ENCODE data around the gene POLK. TPM values are rescaled to one million over a fixed set of nuclear protein-coding genes. Genes with fewer than 3 reads are reported as not detected.
"Not testable (repeated sequence)": the region's sequence is repeated elsewhere in the genome, so short reads cannot be mapped to it uniquely, and the experiment has no call there.

POLK gene
- total RNA-seq, 1 experiment from 2014 or later = 36.5 TPM

DNA sequence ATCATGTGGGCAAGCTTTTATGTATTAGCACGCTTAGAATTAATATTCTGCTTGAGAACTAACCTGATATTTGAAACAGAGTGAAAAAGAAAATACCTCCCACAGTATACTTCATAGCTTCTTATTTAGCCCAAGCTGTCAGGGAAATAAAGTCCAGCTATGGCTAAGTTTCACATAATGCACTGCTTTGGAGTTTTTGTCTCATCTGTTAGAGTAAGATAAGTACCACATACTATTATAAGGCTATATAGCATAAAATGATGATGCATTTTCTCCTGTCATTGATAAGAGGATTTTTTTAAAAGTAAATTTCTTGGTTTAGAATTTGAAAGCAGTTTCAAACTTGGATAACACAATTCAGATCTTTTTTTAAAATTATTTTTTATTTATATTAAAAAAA, 97.2 kb downstream of the POLK start:
- DNase-seq (ENCODE audit: low read depth) = no peak

DNA sequence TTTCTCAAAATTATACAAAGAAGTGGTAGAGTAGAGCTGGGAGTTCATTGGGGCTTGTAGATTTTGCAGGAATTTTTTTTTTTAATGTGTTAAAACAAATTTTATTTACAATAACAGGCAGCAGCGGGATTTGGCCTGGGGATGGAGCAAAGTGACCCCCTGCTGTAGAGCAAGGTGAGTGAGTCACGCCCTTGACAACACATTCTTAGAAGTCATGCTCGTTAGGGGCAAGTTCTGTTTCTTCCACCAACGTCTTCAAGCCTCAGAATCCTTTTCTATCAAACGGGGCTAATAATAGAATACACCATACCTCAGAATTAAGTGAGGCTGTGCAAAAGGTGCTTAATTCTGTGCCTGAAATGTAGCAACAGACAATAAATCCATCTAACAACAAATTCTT, 98.5 kb downstream of the POLK start:
- no peak for DNase-seq (ENCODE audit: low read depth)

DNA sequence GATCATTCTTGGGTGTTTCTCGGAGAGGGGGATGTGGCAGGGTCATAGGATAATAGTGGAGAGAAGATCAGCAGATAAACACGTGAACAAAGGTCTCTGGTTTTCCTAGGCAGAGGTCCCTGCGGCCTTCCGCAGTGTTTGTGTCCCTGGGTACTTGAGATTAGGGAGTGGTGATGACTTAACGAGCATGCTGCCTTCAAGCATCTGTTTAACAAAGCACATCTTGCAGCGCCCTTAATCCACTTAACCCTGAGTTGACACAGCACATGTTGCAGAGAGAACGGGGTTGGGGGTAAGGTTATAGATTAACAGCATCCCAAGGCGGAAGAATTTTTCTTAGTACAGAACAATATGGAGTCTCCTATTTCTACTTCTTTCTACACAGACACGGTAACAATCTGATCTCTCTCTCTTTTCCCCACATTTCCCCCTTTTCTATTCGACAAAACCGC, 99.2 kb downstream of the POLK start:
- not testable (repeated sequence) for DNase-seq (ENCODE audit: low read depth)

DNA sequence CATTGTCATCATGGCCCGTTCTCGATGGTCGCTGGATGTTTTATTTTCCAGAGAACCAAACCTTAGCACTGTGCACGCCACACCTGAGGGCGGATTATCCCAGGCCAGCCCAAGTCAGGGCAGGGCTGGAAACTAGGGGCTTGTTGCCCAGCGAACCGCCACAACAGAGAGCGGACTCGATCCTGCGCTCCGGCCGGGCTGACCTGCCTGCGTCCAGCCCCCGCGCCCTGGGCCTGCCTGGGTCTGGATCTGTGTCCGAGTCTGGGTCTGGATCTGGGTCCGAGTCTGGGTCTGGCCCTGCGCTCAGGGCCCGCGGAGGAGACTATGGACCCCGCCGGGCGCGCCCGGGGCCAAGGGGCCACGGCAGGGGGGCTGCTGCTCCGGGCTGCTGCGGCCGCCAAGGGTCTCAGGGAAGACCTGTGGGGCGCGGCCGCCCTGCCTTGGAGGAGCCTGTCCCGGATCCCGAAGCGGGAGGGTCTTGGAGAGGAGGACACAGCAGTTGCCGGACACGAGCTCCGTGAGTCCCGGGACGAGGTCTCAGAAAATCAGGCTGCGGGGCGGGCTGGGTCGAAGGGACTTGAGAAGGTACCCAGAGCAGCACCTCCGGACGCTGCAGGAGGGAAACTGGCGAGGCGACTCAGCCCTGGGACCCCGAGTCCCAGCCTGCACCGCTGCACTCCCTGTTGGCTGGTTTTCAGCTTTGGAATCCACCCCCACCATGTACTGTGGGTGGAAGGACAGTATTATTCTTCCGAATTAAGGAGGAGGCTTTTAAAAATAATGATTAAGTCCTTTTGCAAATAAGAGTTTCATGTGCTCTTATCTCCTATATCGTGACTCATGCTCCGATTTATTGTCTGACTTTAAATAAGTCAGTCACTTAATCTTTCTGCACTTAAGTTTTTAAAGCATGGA, 99.9 kb downstream of the POLK start, which contains the start of gene ANKDD1B:
ANKDD1B (plus strand) TSS at position 143 of the 915 bp plus-strand sequence; CDS start at position 325, 182 bp downstream.
- DNase-seq (ENCODE audit: low read depth) = peak; percentile 34

DNA sequence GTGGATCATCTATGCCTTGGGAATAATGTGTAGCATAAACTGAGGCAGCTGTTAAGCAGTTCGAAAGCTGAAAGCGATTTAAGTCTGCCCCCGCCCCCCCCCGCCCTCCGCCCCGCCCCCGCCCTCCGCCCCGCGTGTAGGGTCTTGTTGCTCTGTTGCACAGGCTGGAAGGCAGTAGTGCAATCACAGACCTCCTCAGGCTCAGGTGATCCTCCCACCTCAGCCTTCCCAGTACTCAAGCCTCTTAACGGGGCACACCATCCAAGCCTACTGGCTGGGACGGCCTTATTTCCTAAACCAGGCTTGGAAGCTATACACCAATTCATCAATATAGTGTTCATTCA, 100.5 kb downstream of the POLK start:
- DNase-seq (ENCODE audit: low read depth) = no peak

DNA sequence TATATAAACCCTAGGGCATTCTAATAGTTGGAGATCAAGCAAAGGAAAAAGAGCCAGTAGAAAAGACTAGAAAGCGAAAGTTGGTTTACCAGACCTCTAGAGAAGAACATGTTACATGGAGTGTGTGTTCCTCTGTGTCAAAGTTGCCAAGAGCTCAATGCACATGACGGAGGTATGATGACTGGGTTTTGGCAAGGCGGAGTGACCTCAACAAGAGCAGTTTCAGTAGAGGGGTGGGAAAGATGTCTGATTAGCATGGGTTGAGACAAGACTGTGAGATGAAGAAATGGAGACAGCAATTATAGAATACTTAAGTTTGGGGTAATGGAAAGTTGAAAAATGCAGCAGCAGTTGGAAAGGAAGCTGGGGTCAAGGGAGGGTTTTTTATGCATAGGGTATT, 101.2 kb downstream of the POLK start:
- no peak for DNase-seq (ENCODE audit: low read depth)

DNA sequence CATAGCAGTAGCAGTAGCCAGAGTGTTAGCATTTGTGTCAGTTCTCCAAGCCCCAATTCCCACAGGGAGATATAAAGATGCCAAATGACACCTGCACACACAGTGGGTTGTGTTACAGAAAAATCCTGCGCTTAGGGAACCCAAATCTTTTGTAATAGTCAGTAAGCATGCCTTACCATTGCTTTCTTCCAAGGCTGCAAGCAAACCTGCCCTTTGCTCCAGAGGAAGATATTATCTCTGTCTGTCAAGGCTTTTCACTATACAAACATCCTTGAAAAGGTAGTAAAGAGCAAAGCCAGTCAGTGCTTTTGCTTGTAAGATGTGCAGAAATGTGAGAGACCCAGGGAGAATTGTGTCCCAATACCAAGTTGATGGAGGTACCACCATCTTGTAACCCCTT, 102.5 kb downstream of the POLK start:
- DNase-seq (ENCODE audit: low read depth) = no peak

DNA sequence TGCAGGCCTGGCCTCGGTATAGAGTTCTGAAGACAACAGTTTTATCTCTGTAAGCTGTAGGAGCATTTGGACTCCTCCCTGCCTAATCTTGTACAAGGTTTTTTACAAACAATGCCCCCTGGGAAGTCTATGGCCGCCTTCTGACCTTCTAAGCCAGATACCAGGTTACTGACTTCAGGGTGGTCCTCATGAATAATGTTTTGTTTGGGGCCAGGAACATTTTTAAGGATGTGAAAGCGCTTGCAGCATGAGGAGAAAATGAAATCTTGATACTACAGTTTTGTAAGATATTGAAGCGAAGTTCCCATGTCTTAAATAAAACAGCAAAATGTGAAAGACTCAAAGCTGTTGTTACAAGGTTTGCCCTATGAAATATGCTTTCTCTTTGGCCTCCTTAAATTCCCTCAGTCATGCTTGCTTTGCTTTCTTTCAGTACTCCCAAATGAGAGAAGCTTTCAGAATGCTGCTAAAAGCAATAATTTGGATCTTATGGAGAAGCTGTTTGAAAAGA, 104.7 kb downstream of the POLK start:
- no peak for DNase-seq (ENCODE audit: low read depth)

DNA sequence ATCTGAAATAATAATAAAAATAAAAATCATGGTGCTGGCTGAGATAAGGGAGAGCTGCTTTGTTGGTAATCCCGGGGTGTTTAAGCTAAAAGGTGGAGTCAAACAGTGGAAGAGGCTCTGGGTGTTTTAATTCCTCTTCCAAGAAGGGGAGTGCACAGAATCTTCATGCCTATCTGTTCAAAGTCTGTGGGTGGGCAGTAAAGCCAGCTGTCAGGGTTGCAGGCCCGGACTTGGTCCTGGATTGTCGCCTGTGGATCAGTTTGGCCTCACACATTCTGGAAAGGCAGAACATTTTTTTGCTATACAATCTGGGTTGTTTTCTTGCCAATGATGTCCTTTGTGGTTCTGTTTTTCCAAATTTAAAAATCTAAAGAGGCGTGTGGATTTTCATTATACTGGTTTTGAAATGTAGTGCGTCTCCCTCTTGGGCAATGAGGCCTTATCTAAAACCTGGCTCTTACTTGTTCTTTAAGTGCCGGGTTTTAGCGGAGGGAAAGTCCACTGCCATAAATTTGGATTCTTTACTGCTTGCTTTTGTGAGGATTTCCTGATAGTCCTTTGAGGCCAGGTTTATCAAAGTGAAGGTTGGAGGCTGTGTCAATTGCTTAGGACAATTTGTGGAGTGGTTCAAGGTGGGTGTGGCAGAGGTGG, 105.4 kb downstream of the POLK start:
- no peak for DNase-seq (ENCODE audit: low read depth)

DNA sequence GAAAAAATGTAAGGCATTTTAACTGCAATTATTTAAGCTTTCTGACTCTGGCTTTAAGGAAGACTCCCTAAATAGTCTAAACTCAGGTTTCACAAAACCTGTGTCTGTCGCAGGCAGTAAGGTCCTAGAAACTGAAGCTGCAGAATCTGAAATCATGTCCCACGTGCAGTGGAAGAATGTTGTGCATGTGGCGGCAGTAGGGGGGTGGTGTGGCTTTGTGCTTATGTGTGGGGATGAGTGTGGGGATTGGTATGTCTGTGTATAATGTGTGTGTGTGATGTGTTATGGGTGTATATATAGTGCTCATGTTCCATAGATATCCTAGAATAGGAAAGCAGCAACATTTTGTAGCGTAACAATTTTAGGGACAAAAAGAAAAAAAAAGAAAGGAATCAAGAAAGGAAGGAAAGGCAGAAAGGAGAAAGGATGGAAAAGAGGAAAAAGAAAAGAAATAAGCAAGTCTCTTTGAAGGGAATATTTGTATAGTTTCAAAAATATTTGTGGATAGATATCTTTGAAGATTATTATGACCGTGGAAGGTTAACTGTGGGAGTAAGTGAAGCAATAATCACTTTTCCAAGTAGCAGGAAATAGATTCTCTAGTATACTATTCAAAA, 106.2 kb downstream of the POLK start:
- no peak for DNase-seq (ENCODE audit: low read depth)

DNA sequence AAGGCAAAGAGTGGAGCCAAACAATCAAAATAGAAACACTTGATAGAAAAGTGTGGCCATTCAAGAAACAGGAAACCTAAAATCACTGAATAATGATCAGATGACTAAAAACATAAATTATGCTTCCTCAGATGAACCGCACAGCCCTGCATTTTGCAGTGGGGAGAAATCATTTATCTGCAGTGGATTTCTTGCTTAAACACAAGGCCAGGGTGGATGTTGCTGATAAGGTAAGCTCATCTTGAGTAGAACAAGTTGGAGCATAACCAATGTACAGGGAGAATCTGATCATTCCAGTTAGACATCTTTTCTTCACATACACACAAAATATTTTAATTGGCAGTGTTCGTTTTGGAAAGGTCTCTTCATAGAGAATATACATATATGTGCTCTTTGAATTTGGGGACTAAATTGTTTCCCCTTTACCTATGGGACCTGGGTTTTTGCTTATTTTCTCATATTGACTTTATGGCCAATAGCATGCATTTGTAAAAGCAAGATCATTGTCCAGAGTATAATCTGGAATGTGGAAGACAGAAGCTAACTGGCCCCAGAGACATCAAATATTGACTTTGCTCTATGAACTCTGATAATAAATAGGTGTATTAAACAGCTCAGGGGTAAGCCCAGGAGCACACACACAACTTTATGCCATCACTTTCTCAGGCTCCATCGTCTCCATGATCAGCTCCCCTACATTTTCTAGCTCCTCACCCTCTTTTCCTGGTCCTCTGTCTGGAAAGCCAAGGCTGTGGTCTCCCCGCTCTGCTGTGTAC, 108.7 kb downstream of the POLK start:
- no peak for DNase-seq (ENCODE audit: low read depth)

DNA sequence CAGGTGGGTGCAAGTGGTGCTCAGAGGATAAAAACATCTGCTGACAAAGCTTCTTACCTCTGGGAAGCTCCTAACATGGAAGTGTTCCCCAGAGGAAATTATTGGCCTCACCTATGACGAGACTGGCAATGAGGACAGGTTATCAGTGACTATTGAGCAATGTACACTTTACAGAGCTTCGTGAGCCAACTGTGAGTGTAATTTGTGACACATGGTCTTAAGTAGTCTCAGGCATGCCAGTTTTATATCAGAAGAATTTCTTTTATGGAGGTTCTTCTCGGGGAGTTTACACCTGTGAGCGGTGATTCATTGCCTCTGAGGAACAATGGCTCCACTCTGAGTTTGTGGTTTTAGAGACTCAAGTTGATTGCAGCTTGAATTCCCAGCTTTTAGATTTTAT, 110.9 kb downstream of the POLK start:
- DNase-seq (ENCODE audit: low read depth) = no peak

DNA sequence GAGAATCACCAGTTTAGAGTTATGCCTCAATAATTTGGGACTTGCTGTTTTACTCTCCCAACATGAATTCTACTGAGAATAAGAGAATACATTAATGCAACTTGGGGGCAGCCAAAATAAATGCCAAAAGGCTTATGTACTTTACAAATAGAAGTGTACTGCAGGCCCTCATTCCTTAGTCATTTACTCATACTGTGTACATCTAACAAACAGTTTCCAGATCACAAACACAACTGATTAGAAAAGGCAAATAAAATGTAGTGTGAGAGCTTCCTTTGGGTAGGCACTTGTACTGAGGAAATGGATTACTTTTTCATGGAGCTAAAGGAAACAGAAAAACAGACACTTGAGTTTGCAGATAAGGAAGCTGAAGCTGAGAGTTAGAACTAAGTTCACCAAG, 112.2 kb downstream of the POLK start:
- no peak for DNase-seq (ENCODE audit: low read depth)

DNA sequence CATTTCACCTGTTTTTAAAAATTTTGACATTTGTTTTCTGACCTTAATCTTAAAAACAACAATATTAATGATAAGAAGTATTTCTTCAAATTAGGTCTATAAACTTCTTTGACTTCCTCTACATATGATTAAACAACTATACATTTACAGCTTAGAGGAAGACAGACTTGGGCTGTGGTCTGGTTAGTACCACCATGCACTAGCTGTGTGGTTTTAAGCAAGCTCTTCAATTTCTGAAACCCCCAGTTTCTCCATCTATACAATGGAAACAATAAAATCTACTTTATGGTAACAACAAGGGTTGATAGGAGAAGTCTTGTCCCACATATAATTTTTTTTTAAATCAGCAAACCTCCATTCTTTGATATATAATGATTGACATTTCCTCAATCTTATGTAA, 115.3 kb downstream of the POLK start:
- no peak for DNase-seq (ENCODE audit: low read depth)

DNA sequence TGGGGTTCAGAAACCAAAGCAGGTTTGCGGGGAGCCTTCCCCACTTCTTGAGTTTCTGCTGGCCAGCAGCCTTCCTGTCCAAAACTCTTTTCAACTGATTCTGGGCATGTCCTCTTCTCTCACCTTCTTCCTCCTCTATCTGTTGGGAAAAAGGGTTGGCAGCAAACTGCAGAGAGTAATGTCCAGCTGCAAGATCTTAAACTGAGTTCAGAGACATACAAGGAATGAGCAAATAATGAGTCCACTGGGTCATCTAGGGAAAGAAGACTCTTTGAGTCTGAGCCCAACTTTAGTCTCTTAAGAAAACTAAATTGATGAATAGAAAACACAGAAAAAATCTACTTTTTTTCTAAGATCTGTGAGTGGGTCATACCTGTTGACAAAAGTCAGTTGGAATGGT, 116.1 kb downstream of the POLK start:
- DNase-seq (ENCODE audit: low read depth) = no peak

DNA sequence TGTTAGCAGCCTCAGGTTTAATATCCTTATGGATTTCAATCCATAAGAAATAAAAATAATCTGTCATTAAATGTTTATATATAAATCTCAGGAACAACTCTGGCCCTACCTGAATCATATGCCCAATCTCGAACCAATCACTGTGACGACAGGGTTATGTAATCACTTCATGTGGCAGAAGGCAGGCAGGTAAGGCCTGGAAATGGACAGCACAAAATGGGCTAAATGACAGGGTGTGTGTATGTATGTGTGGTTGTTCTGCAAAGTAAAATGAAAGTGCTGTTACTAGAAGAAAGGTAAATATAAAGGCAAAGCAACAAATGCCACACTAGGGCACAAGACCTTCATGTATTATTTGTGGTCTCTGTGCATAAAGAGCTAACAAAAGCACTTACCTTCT, 119.2 kb downstream of the POLK start:
- no peak for DNase-seq (ENCODE audit: low read depth)

DNA sequence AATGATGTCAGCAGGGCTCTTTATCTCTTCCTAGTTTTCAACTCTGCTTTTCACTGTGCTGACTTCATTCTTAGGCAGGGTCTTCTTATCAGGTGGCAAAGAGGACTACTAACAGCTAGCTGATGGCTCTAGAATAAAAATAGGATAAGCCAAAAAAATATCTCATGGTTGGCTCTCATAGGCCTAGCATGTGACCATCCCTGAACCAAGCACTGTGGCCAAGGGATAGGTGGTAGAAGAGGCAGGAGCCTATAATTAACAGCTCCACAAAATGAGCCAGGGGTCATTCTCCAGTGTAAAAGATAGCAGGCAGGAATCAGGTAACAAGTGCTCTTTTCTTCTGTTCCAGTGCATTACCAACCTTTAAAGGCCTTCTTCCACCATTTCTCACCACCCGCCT, 120.6 kb downstream of the POLK start:
- DNase-seq (ENCODE audit: low read depth) = no peak

DNA sequence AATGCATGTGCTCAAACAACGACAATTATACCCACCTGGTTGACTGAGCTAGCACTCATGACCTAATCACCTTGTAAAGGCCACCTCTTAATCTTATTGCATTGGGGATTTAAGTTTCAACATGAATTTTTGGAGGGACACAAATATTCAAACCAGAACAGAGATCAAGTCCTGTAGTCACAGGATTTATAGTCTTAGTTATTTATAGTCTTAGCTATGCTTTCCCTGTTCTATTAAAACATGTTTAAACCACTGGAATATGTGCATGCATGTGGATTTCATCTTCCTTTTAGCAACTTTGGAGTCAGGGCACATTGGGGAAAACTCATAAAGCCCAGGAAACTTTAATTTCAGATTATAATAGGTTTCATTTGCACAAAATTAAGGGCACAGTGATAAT, 126.3 kb downstream of the POLK start:
- no peak for DNase-seq (ENCODE audit: low read depth)

DNA sequence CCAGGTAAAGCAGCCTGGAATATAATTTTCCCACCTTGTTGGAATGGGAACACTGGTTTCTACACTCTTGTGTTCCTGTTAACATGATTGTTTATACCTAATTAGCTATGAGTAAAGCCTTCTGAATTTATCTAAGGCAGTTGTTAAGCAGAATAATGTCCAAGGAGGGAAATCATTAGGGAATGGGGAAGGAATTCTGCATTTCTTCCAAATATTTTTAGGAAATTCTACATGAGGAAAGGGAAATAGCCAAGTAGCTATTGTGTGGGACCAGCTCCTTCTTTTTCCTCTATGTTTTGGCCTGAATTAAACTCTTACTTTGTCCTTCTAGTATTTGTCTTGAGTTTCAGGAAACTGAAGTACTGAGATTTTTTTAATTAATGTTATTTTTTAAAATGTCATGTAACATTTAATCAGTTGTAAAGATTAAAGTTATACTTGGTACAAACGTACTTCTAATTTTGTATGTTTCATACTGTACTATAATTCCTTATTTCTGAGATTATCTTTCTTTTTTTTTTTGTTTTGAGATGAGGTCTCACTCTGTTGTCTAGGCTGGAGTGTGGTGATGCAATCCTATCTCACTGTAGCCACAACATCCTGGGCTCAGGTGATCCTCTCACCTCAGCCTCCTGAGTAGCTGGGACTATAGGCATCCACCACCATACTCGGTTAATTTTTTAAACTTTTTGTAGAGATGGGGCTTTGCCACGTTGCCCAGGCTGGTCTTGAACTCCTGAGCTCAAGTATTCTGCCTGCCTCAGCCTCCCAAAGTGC, 128.0 kb downstream of the POLK start:
- no peak for DNase-seq (ENCODE audit: low read depth)

DNA sequence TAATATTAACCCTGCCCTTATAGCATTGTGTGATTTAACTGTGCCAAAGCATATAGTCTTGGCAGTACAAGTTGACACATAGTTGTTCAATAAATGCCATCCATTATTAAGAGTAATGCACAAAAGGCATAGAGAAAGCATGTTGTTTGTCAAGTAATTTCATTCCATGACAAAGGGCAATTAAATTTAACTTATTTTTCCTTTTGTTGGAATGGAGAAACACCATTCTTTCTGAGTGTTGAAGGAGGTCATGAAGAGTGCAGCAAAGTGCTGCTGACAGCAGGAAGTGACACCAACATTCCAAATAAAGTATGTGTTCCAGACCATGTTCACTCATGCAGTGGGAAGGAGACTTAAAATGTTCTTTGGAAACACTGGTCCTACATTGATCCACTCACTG, 128.7 kb downstream of the POLK start:
- DNase-seq (ENCODE audit: low read depth) = peak; percentile 65

DNA sequence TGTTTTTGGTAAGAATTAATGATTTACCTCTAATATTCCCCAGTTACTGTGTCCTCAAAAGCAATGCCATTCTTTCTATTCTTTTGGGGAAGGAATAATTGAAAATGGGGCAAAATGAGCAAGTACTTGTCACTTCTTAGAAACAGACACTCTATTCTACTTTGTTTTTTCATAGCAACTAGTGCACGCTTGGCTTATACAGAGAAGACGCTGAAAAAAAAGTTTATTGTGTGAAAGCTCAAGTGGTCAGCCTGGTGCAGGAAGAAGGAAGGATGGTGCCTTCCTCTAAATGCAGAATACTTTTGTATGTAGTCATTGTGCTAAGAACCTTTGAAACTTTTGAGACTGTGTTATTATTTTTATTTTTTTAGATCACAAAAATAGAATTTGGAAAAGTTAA, 129.1 kb downstream of the POLK start:
- no peak for DNase-seq (ENCODE audit: low read depth)
